Skeletal muscle tissue (tissue), 4 donors: Measurements from ENCODE around the gene NEDD8. TPM values are rescaled to one million over a fixed set of nuclear protein-coding genes. Genes with fewer than 3 reads are reported as not detected.

Experiments used
- H3K27ac ChIP-seq: one replicate; pipeline ENCODE4 v1.7.0; 2013; ENCODE audit warnings: mild to moderate bottlenecking, low read depth, low read length, inconsistent platforms
- H3K27me3 ChIP-seq, 3 donors: one replicate each; pipeline ENCODE4 v1.7.0; 2013; ENCODE audit warnings: low read length in 3 of 3; ENCODE audit not compliant: control insufficient read depth in 3 of 3, insufficient read depth in 3 of 3
- H3K36me3 ChIP-seq, 3 donors: one replicate each; pipeline ENCODE4 v1.7.0; 2013; ENCODE audit warnings: low read length in 3 of 3; ENCODE audit not compliant: control insufficient read depth in 3 of 3, insufficient read depth in 3 of 3
- H3K4me1 ChIP-seq, 3 donors: one replicate each; pipeline ENCODE4 v1.7.0; 2013; ENCODE audit warnings: low read length in 3 of 3, mild to moderate bottlenecking in 3 of 3; ENCODE audit not compliant: control insufficient read depth in 3 of 3, insufficient read depth in 3 of 3
- H3K4me3 ChIP-seq, 3 donors: one replicate each; pipeline ENCODE4 v1.7.0; 2013; ENCODE audit warnings: low read length in 3 of 3
- H3K9ac ChIP-seq, 3 donors: one replicate each; pipeline ENCODE4 v1.7.0; 2013; ENCODE audit warnings: low read length in 3 of 3, mild to moderate bottlenecking in 3 of 3, moderate library complexity in 2 of 3, low read depth in 1 of 3
- H3K9me3 ChIP-seq, 3 donors: one replicate each; pipeline ENCODE4 v1.7.0; 2013; ENCODE audit warnings: low read length in 3 of 3; ENCODE audit not compliant: control insufficient read depth in 3 of 3
- total RNA-seq: library from RNA; depleted of rRNA; stranded (reverse); fragments of >200 nt; gene quantifications from one replicate; pipeline ENCODE4 v1.2.3, GENCODE V29; 2014
- donor health status: Osteomylitis.

The NEDD8 gene
- total RNA-seq, 1 donor from 2014 or later: 81.9 TPM

DNA sequence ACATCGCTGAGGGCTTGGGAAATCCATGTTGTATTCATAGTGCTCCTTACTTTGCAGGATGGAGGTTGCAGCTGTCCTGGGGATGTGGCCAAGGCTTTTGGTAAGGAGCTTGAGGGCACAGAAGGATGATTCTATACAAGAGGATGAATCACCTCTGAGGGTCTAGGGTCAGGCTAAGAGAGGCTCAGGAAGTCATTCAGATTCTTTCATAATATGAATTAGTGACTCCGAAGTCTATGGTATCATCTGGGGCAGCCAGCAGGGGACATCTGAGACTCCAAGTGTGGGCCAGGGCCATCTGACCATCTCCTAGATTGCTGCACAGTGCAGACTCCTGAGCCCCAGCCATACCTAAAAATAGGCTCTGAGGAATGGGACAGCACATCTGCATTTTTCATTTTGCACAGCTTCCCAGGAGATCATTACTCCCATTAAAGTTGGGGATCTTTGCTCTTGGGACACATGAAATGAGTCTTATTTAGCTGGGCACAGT lies 5.3 kb upstream of the NEDD8 start:
- Histone ChIP-seq H3K4me1 (peaks cover 55 to 86% (median 74%) of the 10 kb centered on the region in 3 donors), H3K9me3 (no peaks in the 10 kb centered on the region), H3K27me3 (no peaks in the 10 kb centered on the region), H3K27ac (no peak overlapping the region), H3K36me3 (peaks cover 60 to 68% (median 66%) of the 10 kb centered on the region in 3 donors), H3K4me3 (no peak overlapping the region), H3K9ac (peak overlapping the region in 2 of 3 donors; percentile 10 to 35)

GRCh38 chr14:24236689-24237462 lies 4.7 kb upstream of the NEDD8 start:
- H3K27me3 ChIP-seq: no peaks in the 10 kb centered on the region
- no peaks in the 10 kb centered on the region for H3K9me3 ChIP-seq
- no peak overlapping the region for H3K4me3 ChIP-seq
- H3K4me1 ChIP-seq: peaks cover 54 to 90% (median 73%) of the 10 kb centered on the region in 3 donors
- H3K36me3 ChIP-seq: peaks cover 60 to 68% (median 66%) of the 10 kb centered on the region in 3 donors
- H3K9ac ChIP-seq: no peak overlapping the region
- no peak overlapping the region for H3K27ac ChIP-seq

GRCh38 chr14:24235804-24236688 lies 3.9 kb upstream of the NEDD8 start:
- peaks cover 54 to 90% (median 72%) of the 10 kb centered on the region in 3 donors for H3K4me1 ChIP-seq
- H3K4me3 ChIP-seq: no peak overlapping the region
- no peak overlapping the region for H3K9ac ChIP-seq
- peaks cover 57 to 67% (median 64%) of the 10 kb centered on the region in 3 donors for H3K36me3 ChIP-seq
- no peak overlapping the region for H3K27ac ChIP-seq
- H3K27me3 ChIP-seq: no peaks in the 10 kb centered on the region
- no peaks in the 10 kb centered on the region for H3K9me3 ChIP-seq

- H3K27ac ChIP-seq: no peak overlapping the region
- H3K4me1 ChIP-seq: peaks cover 44 to 76% (median 60%) of the 10 kb centered on the region in 3 donors
- H3K36me3 ChIP-seq: peaks cover 42 to 50% (median 47%) of the 10 kb centered on the region in 3 donors
- H3K9ac ChIP-seq: peak overlapping the region in 1 of 3 donors; percentile 12
- H3K27me3 ChIP-seq: no peaks in the 10 kb centered on the region
- peak overlapping the region in 1 of 3 donors; percentile 100 for H3K4me3 ChIP-seq
- no peaks in the 10 kb centered on the region for H3K9me3 ChIP-seq
These were observed 2.2 kb upstream of the NEDD8 start for GRCh38 chr14:24234095-24235005.

DNA sequence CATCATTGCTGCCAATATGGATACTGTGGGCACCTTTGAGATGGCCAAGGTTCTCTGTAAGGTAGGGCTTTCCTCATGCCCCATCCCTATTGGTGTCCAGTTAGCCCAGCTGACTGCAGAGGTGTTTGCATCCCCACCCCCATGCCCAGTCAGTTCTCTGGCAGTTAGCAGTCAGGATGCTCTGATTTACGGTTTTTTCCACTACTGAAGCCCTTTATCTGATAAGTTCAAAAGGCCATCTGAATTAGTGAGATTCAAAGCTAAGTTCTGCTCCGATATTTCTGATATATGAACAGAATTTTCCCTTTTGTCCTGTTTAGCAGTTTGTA lies 1.3 kb upstream of the NEDD8 start:
- peak overlapping the region; percentile 92 for H3K27ac ChIP-seq
- H3K4me3 ChIP-seq: peak overlapping the region; percentile 98 to 100 (median 98)
- peaks cover 34 to 41% (median 39%) of the 10 kb centered on the region in 3 donors for H3K36me3 ChIP-seq
- no peaks in the 10 kb centered on the region for H3K27me3 ChIP-seq
- H3K9me3 ChIP-seq: no peaks in the 10 kb centered on the region
- H3K4me1 ChIP-seq: peaks cover 44 to 73% (median 56%) of the 10 kb centered on the region in 3 donors
- peak overlapping the region; percentile 84 to 95 (median 91) for H3K9ac ChIP-seq

DNA sequence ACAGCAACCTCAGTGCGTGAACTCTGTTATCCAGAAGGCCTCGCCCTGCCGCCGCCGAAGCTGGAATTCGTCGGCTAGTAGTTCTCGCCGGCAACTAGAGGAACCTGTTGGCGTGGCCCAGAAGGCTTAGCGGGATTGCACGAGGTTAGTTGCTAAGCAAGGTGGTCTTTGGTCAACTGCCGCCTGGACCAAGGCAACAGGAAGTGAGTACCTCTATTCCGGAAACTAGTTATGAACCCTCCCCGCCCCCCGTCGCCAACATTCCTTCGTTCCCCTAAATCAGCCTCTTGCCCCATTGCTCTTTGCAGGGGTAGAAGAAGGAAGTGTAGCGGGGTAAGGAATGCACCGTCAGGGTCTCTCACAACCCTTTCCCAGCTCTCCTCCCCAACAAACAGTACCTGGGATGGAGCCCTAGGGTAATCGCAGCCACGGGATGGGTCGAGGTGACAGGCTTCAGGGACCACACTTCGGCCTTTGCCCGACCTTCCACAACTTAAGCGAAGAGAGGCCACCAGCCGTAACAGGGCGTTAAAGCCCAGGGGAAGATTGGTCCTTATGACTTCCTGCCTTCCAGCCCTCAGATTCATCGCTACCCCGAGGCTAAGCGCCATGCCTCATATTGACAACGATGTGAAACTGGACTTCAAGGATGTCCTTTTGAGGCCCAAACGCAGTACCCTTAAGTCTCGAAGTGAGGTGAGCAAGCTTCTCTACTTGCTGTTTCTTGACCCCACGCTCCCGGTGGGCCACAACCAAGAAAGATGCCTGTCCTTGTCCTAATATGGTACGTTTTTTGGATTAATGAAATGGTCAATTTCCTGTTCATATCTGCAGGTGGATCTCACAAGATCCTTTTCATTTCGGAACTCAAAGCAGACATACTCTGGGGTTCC lies 724 bp upstream of the NEDD8 start, which contains the start of gene GMPR2:
TSS of gene GMPR2 (plus strand) at position 285 of the 893 bp plus-strand sequence. CDS start at position 610, 325 bp downstream.
- Histone ChIP-seq H3K9ac (peak within 1 kb of the TSS; percentile 89 to 95 (median 91)), H3K4me3 (peak within 1 kb of the TSS; percentile 98 to 100 (median 98)), H3K27ac (peak within 1 kb of the TSS; percentile 92), H3K27me3 (no peaks in the 10 kb centered on the region), H3K9me3 (no peaks in the 10 kb centered on the region), H3K36me3 (peaks cover 28 to 35% (median 32%) of the 10 kb centered on the region in 3 donors), H3K4me1 (peaks cover 39 to 70% (median 53%) of the 10 kb centered on the region in 3 donors)

GRCh38 chr14:24231263-24232120 lies 675 bp downstream of the NEDD8 start:
- H3K9me3 ChIP-seq: no peaks in the 10 kb centered on the region
- peaks cover 16 to 22% (median 19%) of the 10 kb centered on the region in 3 donors for H3K36me3 ChIP-seq
- H3K4me3 ChIP-seq: peak overlapping the region; percentile 98 to 100 (median 98)
- peak overlapping the region; percentile 88 to 95 (median 89) for H3K9ac ChIP-seq
- no peaks in the 10 kb centered on the region for H3K27me3 ChIP-seq
- peaks cover 28 to 56% (median 40%) of the 10 kb centered on the region in 3 donors for H3K4me1 ChIP-seq
- H3K27ac ChIP-seq: peak overlapping the region; percentile 92

DNA sequence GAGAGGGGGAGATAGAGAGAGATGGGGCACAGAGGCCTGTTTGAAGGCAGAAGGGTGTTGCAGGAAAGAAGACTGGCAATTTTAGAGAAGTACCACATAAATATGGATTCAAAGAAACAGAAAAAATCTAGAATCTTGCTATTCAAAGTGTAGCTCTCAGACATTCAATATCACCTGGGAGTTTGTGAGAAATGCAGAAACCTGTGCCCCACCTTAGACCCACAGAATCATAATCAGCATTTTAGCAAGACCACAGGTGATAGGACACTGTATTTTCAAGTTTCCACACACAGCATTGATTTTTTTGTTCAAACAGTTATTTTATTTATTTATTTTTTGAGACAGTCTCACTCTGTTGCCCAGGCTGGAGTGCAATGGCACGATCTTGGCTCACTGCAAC lies 3.3 kb downstream of the NEDD8 start:
- no peak overlapping the region for H3K27ac ChIP-seq
- H3K27me3 ChIP-seq: no peaks in the 10 kb centered on the region
- H3K9ac ChIP-seq: no peak overlapping the region
- H3K4me3 ChIP-seq: no peak overlapping the region
- H3K36me3 ChIP-seq: no peaks in the 10 kb centered on the region
- H3K4me1 ChIP-seq: peaks cover 18 to 30% (median 24%) of the 10 kb centered on the region in 3 donors
- no peaks in the 10 kb centered on the region for H3K9me3 ChIP-seq
